ENCODE measurements around the gene APOF.
"Not testable (repeated sequence)": the region's sequence is repeated elsewhere in the genome, so short reads cannot be mapped to it uniquely, and the experiment has no call there.

APOF gene

GRCh38 chr12:56366948-56367347, 4.3 kb upstream of the APOF start:
- DNase-seq: no peak

DNA sequence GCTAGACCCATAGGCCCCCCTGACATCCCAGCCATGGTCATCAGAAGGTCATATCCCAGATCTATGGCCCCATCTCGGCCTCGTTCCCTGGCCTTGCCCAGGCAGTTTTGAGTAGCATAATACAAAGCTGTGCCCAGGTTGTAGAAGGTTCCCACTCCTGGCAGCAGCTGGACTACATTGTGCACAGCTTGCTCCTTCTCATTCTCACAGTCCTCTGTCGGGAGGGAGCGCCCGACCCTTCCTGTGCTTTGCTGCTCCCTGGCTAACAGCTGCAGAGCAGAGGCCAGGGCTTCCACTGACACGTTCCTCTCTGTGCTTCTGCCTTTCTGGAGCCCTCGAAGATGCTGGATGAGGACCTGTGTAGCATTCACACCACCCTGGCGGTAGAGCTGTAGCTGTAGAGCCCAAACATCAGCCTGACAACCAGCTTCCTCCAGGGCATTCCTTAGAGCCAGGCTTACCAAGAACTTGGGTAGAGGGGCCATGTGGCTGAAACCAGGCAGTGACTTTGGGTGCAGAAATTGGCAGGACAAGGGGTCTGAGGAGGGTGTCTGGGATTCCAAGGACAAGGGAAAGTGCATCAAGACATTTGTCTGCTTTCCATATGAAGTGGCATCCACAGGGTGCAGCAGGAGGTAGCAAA, 1.0 kb downstream of the APOF start:
- DNase-seq: no peak

DNA sequence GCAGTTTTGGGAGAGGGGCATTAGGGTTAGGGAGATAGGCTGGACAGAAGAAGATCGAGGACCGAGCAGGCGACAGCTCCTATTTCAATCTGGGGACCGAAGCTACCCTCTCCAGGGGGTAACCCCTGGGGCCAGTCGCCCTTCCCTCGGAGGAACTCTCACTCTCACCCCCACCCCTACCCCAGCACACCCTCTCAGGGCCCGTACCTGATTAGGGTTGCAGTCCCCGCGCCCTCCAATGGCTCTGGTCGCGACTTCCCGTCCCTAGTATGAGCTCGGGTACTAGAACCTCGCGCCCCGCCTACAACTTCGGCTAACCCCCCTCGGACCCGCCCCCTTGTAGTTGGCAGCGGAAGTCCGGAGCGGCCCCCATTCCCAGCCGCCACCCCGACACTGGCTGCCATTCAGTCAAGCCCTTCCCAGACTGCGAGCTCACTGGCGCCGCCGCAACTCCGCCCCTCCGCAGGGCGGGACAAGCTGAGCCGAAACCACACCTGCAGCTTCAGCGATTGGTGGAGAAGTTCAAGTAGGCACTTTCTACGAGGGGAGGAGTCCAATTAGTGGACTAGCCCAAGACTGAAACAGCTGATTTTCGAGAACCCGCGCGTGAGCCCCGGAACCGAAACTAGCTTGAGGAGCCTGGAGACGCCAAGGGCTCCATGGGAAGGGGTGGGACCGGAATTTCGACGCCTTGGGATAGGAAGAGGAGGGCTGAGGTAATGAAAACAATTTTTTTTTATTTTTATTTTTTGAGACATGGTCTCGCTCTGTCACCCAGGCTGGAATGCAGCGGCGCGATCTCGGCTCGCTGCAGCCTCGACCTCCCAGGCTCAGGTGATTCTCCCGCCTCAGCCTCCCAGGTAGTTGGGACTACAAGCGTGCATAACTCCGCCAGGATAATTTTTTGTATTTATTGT, 2.5 kb downstream of the APOF start, which contains the start of gene STAT2:
TSS of gene STAT2 (minus strand) at position 257 of the 917 bp plus-strand sequence. CDS start 3,536 bp downstream, outside the sequence.
- DNase-seq: peak; percentile 97

GRCh38 chr12:56358836-56359532, 3.7 kb downstream of the APOF start:
- no peak for DNase-seq

DNA sequence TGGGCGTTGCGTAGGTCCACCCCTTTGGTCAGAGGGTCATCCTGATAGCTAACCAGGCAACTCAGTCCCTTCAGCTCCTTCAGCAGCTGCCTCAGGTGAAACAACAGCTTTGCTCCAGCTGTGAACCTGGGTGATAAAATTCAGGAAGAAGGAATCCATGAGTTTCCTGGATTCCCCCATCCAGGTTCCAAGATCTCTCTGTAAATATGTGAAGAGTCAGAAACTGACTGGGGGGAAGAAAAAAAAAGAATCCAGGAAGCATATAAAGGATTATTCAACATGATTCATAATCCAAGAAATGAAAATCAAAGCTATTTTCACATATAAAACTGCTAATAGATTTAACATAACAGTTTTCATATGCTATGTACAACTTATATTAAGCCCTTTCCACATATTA, 11.3 kb downstream of the APOF start:
- DNase-seq: no peak

DNA sequence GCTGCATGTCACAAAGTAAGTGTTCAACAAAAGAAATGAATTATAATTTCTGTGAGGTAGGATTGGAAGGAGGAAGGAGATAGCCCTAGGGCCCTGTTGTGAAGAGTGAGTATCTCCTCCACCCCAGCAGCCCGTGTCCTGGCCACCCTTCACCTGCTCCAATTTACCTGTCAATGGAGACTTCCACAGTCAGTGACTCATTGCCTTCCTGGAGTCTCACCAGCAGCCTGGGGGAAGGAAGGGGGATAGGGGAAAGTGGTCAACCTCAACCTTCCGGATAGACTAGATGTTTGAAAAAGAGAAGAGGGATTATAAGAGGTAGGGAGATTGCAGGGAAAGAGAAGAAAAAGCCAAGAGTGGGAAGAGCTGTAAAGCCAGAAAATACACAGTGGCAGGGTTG, 12.0 kb downstream of the APOF start:
- no peak for DNase-seq

GRCh38 chr12:56348776-56349175, 13.9 kb downstream of the APOF start:
- no peak for DNase-seq

GRCh38 chr12:56347255-56347654, 15.4 kb downstream of the APOF start:
- not testable (repeated sequence) for DNase-seq

DNA sequence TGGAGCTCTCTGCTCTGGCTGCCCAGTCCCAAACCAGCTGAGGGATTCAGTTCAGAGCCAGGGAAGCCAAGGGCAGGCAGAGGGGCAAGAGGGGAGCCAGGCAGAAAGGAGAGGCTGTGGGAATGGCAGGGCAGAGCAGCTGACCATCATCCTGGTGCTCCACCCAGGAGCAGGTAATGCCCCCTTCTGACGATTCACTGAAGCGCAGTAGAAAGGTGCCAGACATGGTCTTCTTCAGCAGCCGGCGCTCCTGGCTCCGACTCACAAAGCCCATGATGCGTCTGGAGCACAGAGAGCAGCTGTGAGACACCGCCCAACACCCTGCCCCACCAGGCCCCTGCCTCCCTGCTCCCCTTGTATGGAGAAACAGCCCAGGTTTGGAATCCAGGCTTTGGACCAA, 16.0 kb downstream of the APOF start:
- DNase-seq: no peak

DNA sequence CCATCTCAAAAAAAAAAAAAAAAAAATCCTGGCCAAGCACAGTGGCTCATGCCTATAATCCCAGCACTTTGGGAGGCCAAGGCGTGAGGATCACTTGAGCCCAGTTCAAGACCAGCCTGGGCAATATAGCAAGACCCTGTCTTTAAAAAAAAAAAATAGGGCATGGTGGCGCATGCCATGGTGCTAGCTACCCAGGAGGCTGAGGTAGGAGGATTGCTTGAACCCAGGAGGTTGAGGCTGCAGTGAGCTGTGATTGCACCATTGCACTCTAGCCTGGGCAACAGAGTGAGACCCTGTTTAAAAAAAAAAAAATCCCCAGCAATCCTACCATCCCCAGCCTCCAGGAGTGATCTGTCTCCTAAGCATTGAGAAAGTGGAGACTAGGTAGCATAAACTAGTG, 20.4 kb downstream of the APOF start:
- not testable (repeated sequence) for DNase-seq

GRCh38 chr12:56341616-56342015, 21.0 kb downstream of the APOF start:
- DNase-seq: no peak

GRCh38 chr12:56339158-56339422, 23.6 kb downstream of the APOF start:
- DNase-seq: no peak

- DNase-seq: peak; percentile 80
Measured at GRCh38 chr12:56338308-56339157, 24.1 kb downstream of the APOF start, which contains the start of gene IL23A. Gene IL23A (plus strand): TSS chr12:56338884. CDS start chr12:56339045, 161 bp downstream.

GRCh38 chr12:56337753-56338251, 24.9 kb downstream of the APOF start:
- DNase-seq: no peak

DNA sequence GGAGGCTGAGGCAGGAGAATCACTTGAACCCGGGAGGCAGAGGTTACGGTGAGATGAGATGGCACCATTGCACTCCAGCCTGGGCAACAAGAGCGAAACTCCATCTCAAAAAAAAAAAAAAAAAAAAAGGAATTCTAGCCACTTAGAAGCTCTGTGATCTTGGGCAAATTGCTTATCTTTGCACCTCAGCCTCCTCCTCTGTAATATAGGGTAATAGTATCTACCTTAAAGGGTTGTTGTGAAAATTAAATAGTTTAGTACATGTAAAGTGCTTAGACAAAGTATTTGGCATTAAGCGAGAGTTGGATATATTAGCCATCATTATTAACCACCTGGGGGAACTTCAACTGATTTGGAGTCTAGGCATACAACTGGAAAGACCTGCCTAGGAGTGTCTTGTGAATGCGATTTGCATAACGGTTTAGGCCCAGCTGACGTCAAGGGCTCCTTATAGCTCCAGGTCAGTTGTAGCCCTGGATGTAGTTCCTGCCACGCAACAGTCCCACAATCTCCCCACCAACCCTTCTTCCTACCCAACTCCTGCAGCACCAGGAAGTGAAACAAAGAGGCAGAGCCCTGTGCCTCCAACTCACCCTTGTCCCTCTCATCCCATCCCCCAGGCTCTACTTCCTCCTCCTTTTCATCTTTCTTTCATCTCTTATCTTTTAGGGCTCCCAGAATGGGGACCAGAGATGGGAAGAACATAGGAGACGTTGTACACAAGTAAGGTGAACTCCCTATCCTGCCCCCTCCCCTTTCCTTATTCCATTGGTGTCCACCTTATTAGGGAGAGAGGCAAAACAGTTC, 26.1 kb downstream of the APOF start:
- no peak for DNase-seq

DNA sequence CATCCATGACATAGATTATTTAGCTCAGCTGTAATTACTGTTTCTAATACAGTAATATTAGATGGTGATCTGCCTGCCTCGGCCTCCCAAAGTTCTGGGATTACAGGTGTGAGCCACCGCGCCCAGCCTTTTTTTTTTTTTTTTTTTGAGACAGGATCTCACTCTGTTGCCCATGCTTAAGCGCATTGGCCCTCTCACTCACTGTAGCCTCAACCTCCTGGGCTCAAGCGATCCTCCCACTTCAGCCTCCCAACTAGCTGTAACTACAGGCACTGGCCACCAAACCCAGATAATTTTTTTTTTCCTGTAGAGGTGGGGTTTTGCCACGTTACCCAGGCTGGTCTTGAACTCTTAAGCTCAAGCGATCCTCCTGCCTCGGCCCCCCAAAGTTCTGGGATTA, 27.1 kb downstream of the APOF start:
- DNase-seq: not testable (repeated sequence)

DNA sequence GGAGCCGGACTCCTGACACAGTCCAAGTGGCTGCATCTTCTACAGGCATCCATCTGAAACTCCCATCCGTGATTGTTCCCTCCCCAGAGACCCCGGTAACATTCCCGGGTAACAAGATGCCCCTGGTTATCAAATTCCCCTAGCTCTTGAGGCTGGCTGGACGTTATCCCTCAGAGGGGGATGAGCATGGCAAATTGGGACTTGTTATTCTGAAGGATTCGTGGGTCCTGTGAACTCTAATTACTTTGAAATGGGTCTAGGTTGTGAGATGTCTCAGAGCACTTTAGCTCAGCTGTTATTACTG, 28.2 kb downstream of the APOF start:
- DNase-seq: no peak

DNA sequence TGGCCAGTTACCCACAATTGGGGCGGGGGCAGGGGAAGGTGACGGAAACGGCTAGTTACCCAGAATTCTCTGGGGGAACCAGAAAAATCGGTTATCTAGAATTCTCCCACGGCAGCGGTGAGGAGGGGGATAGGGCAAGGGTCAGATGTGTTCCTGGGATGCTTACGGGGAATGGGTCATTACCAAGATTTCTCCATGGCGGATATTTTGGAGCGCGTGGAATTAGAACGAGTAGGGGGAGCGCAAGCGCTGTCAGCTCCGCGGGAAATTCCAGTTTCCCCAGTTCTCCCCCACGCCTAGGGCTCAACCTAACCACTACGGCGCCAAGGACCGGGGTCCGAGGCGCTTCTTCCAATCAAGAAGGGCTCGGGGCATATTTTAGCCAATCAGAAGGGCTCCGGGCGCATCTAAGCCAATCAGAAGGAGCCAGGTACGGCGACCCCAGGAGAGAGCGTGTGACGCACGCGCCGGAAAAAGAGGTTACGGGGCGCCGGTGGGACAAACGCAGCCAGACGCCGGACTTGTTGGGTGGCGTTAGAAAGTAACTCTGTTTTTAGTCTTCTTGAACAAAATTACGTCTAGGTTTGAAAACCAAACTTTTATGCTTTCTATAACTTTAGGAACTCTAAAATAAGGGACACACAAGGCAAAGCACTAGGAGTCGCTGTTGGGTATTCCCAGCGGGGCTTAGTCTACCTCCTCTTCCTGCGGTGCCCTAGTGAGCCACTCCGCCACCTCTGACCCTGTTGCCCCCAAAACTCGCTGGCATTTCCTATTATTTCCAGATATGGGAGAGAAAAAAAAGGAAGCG, 28.8 kb downstream of the APOF start, which contains the start of gene PAN2:
TSS of gene PAN2 (minus strand) at position 322 of the 811 bp plus-strand sequence. CDS start 906 bp downstream, outside the sequence.
- DNase-seq: peak; percentile 87

GRCh38 chr12:56333197-56333678, 29.4 kb downstream of the APOF start:
- DNase-seq: no peak

DNA sequence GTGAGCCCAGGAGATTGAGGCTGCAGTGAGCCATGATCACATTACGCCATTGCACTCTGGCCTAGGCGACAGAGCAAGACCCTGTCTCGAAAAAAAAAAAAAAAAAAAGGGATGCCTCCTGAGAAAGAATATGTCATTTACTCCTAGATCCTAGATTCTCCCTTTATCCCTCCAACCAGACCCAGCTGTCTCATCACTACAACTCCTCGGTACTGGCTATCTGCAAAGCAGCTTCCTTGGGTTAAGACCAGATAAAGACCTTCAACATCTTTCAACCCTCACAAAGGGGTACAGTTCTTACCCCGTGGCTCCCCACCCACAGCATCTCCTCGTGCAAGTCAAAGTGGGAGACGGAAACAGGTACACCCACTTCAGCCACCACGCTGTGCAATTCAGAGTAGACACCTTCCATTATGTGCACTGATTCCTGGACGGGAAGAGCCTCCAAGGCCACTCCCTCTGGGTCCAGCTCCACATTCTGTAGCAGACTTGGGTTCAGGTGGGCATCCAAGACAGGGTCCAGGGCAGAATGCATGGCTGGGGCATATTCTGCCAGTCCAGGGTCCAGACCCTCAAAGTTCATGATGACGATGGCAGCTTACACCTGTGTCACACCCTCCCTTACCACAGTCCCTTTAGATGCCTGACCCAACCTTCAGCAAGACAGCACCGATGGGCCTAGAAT, 30.0 kb downstream of the APOF start:
- no peak for DNase-seq
